GM12873 (cell line): ENCODE data around the gene RALGPS1.

Experiments
- TF ChIP-seq, protein P1 (sequence below): IDR thresholded peaks from 2 replicates; pipeline ENCODE4 v1.5.1; 2012; ENCODE audit warnings: low read depth, mild to moderate bottlenecking, moderate library complexity, low read length, control low read depth; ENCODE audit not compliant: insufficient read depth; ENCODE audit errors: missing control alignments

Gene RALGPS1

DNA sequence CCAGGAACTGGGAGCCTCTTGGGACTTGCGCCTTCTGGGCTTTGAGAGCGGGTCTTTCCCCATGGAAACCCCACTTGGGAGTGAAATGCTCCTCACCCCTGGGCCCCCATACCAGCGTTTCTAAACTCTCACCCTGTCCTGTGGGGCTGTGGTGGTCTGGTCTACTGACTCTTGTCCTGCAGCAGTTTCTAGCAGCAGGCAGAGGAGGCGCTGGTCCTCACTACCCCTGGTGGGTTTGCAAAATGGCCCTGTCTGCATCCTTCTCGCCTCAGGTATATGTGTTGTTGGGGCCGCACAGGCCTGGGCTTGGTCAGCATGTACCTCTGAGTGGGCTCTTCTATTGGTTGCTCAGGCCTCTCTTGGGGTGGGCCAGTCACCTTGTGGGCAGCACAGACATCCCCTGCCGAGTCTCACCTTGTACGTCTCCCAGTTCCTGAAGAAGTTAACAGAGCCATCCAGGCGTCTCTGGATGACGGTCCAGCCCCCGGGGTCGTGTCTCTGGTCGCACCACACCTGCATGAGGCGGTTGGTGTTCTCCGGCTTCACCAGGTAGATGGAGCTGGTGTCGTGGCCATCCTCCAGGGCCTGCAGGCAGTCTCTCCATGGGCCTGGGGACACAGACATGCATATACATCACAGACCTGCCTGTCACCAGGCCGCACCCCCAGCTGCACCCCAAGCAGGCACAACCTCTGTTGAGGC, 178.9 kb downstream of the RALGPS1 start:
- TF ChIP-seq, protein P1, sequence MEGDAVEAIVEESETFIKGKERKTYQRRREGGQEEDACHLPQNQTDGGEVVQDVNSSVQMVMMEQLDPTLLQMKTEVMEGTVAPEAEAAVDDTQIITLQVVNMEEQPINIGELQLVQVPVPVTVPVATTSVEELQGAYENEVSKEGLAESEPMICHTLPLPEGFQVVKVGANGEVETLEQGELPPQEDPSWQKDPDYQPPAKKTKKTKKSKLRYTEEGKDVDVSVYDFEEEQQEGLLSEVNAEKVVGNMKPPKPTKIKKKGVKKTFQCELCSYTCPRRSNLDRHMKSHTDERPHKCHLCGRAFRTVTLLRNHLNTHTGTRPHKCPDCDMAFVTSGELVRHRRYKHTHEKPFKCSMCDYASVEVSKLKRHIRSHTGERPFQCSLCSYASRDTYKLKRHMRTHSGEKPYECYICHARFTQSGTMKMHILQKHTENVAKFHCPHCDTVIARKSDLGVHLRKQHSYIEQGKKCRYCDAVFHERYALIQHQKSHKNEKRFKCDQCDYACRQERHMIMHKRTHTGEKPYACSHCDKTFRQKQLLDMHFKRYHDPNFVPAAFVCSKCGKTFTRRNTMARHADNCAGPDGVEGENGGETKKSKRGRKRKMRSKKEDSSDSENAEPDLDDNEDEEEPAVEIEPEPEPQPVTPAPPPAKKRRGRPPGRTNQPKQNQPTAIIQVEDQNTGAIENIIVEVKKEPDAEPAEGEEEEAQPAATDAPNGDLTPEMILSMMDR, result peak; percentile 6

DNA sequence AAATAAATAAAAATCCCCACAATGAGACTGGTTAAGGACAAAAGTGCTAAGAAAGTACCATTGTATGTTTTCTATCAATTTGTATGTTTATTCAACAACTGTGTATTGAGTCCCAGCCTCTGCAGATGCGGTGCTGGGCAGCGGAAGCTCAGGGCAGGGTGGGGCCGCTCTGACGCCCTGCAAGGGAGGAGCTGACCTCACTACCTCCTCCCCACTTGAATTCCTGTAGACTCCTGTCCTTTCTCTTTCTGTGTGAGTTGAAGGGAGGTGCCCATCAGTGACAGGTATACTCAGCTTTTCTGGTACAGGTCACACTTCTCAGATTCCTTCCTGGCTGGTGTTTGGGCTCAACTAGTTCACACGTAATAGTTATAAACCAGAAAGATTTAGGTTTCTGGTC, 180.8 kb downstream of the RALGPS1 start:
- TF ChIP-seq, protein P1, result no peak

DNA sequence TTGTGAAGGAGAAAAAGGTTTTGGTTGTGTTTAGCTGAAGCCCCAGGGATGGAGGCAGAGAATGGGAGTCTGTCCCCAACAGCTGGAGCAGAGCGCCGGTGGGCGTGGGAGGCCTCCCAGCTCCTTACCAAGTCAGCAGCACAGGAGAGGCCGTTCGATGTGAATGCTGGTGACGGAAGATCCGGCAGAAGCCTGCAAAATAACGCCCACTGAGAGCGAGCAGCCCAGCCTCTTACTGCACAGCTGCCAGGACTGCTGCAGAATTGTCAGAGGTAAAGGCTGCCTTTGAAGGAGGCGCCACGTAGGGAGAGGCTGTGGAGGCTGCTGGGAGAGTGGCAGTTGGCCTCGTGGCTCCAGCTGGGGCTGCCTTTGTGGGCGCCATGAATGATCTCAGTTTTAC, 181.6 kb downstream of the RALGPS1 start:
- TF ChIP-seq, protein P1, result no peak

DNA sequence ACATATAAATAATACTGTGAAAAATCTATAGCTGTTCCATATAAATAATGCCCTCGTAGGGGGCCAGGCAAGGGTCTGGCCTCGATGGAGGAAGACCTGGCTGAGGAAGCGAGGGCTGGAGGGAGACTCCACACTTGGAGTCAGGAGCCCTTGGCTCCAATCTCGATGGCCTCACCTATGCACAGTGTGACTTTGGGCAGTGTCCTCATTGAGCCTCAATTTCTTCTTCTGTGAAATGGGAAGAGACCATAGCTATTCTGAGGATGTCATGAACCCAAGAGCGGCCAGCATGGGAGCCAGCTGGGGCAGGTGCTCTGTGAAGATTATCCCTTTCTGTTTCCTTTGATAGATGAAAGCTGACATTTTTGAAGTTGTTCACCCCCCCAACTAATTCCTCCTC, 183.1 kb downstream of the RALGPS1 start:
- TF ChIP-seq, protein P1, result no peak

DNA sequence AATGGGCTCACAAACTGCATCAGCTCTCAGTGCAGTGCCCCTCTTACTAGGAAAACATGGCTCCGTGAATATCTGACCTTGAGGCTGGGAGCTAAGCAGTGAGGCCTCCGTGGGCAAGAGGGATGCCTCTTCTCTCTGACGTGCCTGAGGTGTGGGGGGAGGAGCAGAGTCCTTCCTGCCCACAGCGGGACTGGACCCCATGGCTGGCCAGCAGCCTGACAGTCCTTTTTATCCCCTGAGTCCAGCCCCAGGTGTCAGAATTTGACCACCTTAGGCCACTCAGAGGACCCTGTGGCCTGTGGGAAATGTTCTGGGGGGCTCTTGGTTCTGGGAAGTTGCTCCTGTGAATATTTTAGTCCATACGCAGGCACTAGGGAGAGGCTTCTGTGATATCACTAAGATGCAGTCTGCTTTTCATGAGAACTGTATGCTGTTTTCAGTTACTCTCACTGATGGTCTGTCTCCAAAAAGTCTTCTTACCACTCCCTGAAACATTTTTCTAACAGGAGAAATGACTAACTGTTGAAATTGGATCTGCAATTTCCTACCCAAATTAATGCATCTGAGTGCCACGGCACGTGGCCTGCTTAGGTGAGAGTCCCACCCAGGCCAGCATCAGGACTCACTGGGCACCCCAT, 184.5 kb downstream of the RALGPS1 start:
- TF ChIP-seq, protein P1, result no peak

DNA sequence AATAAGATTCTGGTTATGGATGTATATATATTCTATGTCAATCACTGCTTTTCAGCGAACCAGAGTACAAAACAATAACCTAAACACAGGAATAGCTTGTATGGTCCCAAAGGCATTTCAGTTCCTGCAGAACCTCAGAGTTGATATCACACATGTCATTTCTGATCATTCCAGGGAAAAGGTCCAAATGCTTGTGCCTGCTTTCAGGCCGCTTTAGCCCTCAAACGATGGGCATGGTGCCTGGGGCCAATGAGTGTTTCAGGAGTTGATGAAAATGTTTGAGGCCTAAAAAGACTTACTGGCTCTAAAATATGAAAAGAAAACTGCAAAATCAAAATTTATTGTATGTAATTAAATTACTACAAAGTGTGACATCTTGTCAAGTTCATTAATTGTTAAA, 185.1 kb downstream of the RALGPS1 start:
- TF ChIP-seq, protein P1, result no peak

DNA sequence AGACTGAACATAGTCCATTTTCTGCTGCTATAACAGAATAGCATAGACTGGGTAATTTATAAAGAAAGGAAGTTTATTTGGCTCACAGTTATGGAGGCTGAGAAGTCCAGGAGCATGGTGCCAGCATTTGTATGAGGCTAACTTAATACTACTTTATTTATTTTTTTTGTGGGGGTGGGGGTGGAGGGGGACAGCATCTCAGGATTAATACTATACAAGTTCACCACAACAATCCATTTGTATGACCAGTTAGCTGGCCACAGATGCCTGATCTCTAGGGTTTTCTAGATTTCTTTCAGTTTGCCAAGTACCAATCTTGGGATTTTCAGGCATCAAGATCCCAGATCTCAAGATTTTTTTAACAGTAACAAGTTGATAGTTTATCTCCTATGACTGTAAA, 187.6 kb downstream of the RALGPS1 start:
- TF ChIP-seq, protein P1, result no peak
